Keratinocyte (primary cell): ENCODE data around the gene ATP7B. TPM values are rescaled to one million over a fixed set of nuclear protein-coding genes. Genes with fewer than 3 reads are reported as not detected.

Source experiments
- DNase-seq: peaks from one replicate; pipeline ENCODE4 v3.0.0-alpha.2; 2011; ENCODE audit warnings: low read depth, missing footprints, low spot score
- FAIRE-seq: peaks from 2 replicates; lab custom pipeline; 2011; peaks lifted over from hg19 to GRCh38; lab: Jason Lieb, UNC
- H2AFZ ChIP-seq: 2 replicates; pipeline ENCODE4 v1.6.0; 2012; ENCODE audit warnings: low read length, control low read depth, inconsistent platforms; ENCODE audit not compliant: control insufficient read depth
- H3K27ac ChIP-seq: 2 replicates; pipeline ENCODE4 v1.5.1; 2011; ENCODE audit warnings: low read length; ENCODE audit not compliant: control insufficient read depth, insufficient read depth
- H3K27me3 ChIP-seq: 3 replicates; pipeline ENCODE4 v1.6.0; 2011; ENCODE audit warnings: low read length; ENCODE audit not compliant: control insufficient read depth, insufficient read depth; ENCODE audit errors: extremely low read depth
- H3K36me3 ChIP-seq, 2 experiments: 2 replicates in 1 of 2; 3 replicates in 1 of 2; pipeline ENCODE4 v1.5.1; 2011; ENCODE audit warnings: low read length in 2 of 2, mild to moderate bottlenecking in 1 of 2; ENCODE audit not compliant: control insufficient read depth in 2 of 2, insufficient read depth in 2 of 2; ENCODE audit errors: extremely low read depth in 1 of 2
- H3K4me1 ChIP-seq: 3 replicates; pipeline ENCODE4 v1.5.1; 2011; ENCODE audit warnings: low read length; ENCODE audit not compliant: control insufficient read depth, insufficient read depth; ENCODE audit errors: extremely low read depth
- H3K4me2 ChIP-seq: 3 replicates; pipeline ENCODE4 v1.6.0; 2011; ENCODE audit warnings: low read depth, low read length; ENCODE audit not compliant: control insufficient read depth, insufficient read depth; ENCODE audit errors: extremely low read depth
- H3K4me3 ChIP-seq, 3 experiments: fragments of 200-600 bp in 1 of 3; sonication (generic) in 1 of 3; 2 replicates in 2 of 3; 3 replicates in 1 of 3; pipeline ENCODE4 v1.5.1; 2011 to 2016; ENCODE audit warnings: low read length in 3 of 3, mild to moderate bottlenecking in 3 of 3, control low read depth in 2 of 3, inconsistent platforms in 1 of 3, low read depth in 1 of 3, mixed read lengths in 1 of 3, mixed run types in 1 of 3, moderate library complexity in 1 of 3; ENCODE audit not compliant: control insufficient read depth in 2 of 3, insufficient read depth in 2 of 3; ENCODE audit errors: extremely low read depth in 1 of 3
- H3K79me2 ChIP-seq: 2 replicates; pipeline ENCODE4 v1.6.0; 2012; ENCODE audit warnings: low read length; ENCODE audit not compliant: control insufficient read depth, insufficient read depth
- H3K9ac ChIP-seq: 3 replicates; pipeline ENCODE4 v1.6.0; 2011; ENCODE audit warnings: low read length; ENCODE audit not compliant: control insufficient read depth, insufficient read depth; ENCODE audit errors: extremely low read depth
- H3K9me1 ChIP-seq: 3 replicates; pipeline ENCODE4 v1.6.0; 2011; ENCODE audit warnings: low read length; ENCODE audit not compliant: control insufficient read depth, insufficient read depth; ENCODE audit errors: extremely low read depth
- H3K9me3 ChIP-seq: 2 replicates; pipeline ENCODE4 v1.5.1; 2012; ENCODE audit warnings: low read depth, low read length; ENCODE audit not compliant: control insufficient read depth
- H4K20me1 ChIP-seq: 3 replicates; pipeline ENCODE4 v1.6.0; 2011; ENCODE audit warnings: low read length; ENCODE audit not compliant: control insufficient read depth, insufficient read depth; ENCODE audit errors: extremely low read depth
- EZH2 ChIP-seq: IDR thresholded peaks from one replicate; pipeline ENCODE4 v1.6.1; 2012; ENCODE audit warnings: inconsistent platforms, mild to moderate bottlenecking, low read length, moderate library complexity
- dilution Hi-C: fragments of 300-500 bp; cut with MboI; formaldehyde crosslinking; loops from one replicate; pipeline ENCODE4 v1.7.0; 2020; ENCODE audit warnings: low sequenced_read_pairs; ENCODE audit not compliant: extremely low pct_ligation_motif_present
- polyA plus RNA-seq, 5 experiments: library from polyadenylated mRNA; depleted of rRNA in 3 of 5; stranded (reverse) in 3 of 5; stranded (forward) in 1 of 5; unstranded in 1 of 5; fragments of >200 nt; gene quantifications; 1 replicate in 1 of 5; 2 replicates in 3 of 5; 3 replicates in 1 of 5; pipeline versions ENCODE4 v1.2.1 to v1.2.3, GENCODE V29; 2011 to 2012; ENCODE audit warnings: missing spikeins in 2 of 5, low read depth in 1 of 5, low replicate concordance in 1 of 5
- TF ChIP-seq, protein P1 (sequence below), 3 experiments: IDR thresholded peaks in 1 of 3; conservative IDR thresholded peaks in 1 of 3; optimal IDR thresholded peaks in 1 of 3; 2 replicates in 2 of 3; 3 replicates in 1 of 3; pipeline versions ENCODE3 to v1.5.1; 2011; ENCODE audit warnings: low read length in 3 of 3, mild to moderate bottlenecking in 3 of 3, moderate library complexity in 2 of 3, control low read depth in 1 of 3, inconsistent platforms in 1 of 3; ENCODE audit not compliant: insufficient read depth in 2 of 3; ENCODE audit errors: extremely low read depth in 1 of 3

Gene ATP7B
- polyA plus RNA-seq, 1 donor (not counting 4 experiments of a cell fraction or from before 2014, with no cell fraction given), result 5.2 TPM

DNA sequence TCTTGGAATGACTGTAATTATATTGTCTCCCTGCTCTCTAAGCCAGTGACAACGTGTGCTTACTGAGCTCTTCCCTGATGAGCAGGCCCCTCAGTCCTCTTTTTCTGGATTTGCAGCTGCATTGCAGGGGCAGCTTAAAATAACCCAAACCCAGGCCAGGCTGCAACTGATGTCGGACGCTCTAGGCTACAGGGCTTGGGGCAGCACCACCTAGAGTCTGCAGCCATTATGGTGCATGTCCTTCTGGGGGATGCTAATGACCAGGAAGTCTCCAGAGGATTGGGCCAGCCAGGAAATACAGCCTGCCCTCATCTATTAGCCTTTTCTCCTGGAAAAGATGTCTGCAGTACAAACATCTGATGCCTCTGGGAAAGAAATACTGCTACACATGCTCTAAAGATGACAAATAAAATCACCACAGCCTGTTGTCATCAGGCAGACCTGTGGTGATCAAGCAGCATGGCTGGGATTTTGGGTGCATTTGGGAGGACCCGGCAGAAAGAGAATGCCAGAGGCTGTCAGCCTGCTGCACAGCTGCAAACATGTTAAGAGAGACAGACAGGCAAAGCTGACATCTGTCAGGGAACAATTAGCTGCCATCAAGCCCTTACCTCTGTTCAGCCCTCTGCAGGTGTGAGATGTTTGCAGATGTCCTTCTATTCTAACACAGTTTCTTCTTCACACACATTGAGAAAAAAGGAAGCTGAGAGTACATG is 97.7 kb downstream of the ATP7B start:
- no peaks in the 10 kb centered on the region for H3K4me1 ChIP-seq
- FAIRE-seq, result no peak
- no peak overlapping the region for H2AFZ ChIP-seq
- no peak overlapping the region for H3K4me2 ChIP-seq
- no peaks in the 10 kb centered on the region for H3K9me3 ChIP-seq
- H3K4me3 ChIP-seq, result no peak overlapping the region
- DNase-seq, result no peak
- no peaks in the 10 kb centered on the region for H3K79me2 ChIP-seq
- no peaks in the 10 kb centered on the region for H3K9me1 ChIP-seq
- TF ChIP-seq EZH2, result no peak
- TF ChIP-seq, protein P1, sequence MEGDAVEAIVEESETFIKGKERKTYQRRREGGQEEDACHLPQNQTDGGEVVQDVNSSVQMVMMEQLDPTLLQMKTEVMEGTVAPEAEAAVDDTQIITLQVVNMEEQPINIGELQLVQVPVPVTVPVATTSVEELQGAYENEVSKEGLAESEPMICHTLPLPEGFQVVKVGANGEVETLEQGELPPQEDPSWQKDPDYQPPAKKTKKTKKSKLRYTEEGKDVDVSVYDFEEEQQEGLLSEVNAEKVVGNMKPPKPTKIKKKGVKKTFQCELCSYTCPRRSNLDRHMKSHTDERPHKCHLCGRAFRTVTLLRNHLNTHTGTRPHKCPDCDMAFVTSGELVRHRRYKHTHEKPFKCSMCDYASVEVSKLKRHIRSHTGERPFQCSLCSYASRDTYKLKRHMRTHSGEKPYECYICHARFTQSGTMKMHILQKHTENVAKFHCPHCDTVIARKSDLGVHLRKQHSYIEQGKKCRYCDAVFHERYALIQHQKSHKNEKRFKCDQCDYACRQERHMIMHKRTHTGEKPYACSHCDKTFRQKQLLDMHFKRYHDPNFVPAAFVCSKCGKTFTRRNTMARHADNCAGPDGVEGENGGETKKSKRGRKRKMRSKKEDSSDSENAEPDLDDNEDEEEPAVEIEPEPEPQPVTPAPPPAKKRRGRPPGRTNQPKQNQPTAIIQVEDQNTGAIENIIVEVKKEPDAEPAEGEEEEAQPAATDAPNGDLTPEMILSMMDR (optimal IDR thresholded peaks at IDR 0.05 in 1 of 3, IDR thresholded peaks at IDR 0.05 in 1 of 3, conservative IDR thresholded peaks at IDR 0.05 in 1 of 3; ENCODE audit: extremely low read depth in 1 of 3, insufficient read depth in 2 of 3, low read length in 3 of 3), result no peak
- no peaks in the 10 kb centered on the region for H4K20me1 ChIP-seq
- no peak overlapping the region for H3K9ac ChIP-seq
- peaks cover 5% of the 10 kb centered on the region for H3K27me3 ChIP-seq
- dilution Hi-C loops, result no loop called here
- H3K36me3 ChIP-seq, result no peaks in the 10 kb centered on the region
- no peak overlapping the region for H3K27ac ChIP-seq

DNA sequence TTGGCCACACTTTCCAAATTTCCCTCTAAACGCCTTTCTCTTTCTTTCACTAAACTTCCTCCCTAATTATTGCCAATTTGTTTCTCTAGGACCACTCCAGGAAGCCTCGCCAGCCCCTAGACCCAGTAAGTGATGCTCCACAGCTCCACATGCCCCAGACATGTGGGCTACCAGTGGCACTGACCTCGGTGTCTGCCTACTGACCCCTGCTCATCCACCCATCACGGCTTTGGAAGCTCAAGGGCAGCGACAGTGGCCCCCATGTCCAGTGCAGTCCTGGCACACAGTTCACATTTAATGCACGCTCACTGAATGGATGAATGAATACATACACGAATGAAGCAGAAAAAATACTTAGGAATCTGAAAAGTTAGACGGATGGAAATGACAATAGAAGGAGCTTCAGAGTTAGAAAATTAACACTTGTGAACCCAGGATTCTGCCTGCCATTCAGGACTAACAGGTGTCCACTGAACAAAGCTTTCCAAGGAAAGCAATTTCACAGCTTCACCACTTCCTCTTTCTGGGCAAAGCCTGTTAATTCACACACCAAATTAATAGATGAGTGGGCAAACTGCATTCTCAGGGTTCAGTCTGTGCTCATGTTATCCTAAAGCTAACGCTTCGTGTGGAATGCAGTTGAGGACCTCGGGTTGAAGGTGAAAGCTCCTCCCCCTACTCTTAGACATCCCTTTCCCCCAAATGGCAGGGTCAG is 98.6 kb downstream of the ATP7B start:
- Histone ChIP-seq H3K9me3 (no peaks in the 10 kb centered on the region), H3K9me1 (no peaks in the 10 kb centered on the region), H3K4me3 (no peak overlapping the region), H3K79me2 (no peaks in the 10 kb centered on the region), H4K20me1 (no peaks in the 10 kb centered on the region), H3K27ac (no peak overlapping the region), H3K9ac (no peak overlapping the region), H3K4me2 (no peak overlapping the region), H3K27me3 (peaks cover 4% of the 10 kb centered on the region), H3K36me3 (no peaks in the 10 kb centered on the region), H2AFZ (no peak overlapping the region), H3K4me1 (no peaks in the 10 kb centered on the region)
- FAIRE-seq, result no peak
- dilution Hi-C loops, result no loop called here
- DNase-seq, result no peak
- TF ChIP-seq EZH2, result no peak
